ENCODE measurements around the gene CBLN3. TPM values are rescaled to one million over a fixed set of nuclear protein-coding genes. Genes with fewer than 3 reads are reported as not detected.

Gene CBLN3
- total and polyA plus RNA-seq, 9 of the 15 experiments (the other 6 are each of a cell fraction or from before 2014, with no cell fraction given): 0.05 to 0.59 (median 0.26) TPM; not detected in 1

GRCh38 chr14:24398653-24399446 is 30.6 kb downstream of the CBLN3 start, which contains the start of gene NYNRIN (continued):
- TF ChIP-seq ARID3A (IDR thresholded peaks at IDR 0.05; ENCODE audit: borderline replicate concordance, low read depth, low read length): no peak
- TF ChIP-seq ELK3 (CRISPR knock-in tag; IDR thresholded peaks at IDR 0.05): no peak
- peak; percentile 50; the same call in 1 of the 2 replicates for TF ChIP-seq MAX (CRISPR knock-in tag; IDR thresholded peaks at IDR 0.05)
- no peak; the same call in 1 of the 2 replicates for TF ChIP-seq PHF8 (IDR thresholded peaks at IDR 0.05; ENCODE audit: borderline replicate concordance, low read length)
- no peak for TF ChIP-seq CEBPG (CRISPR knock-in tag; IDR thresholded peaks at IDR 0.05)
- TF ChIP-seq CEBPG (tag; conservative IDR thresholded peaks at IDR 0.05 in 1 of 2, IDR thresholded peaks at IDR 0.05 in 1 of 2): no peak
- TF ChIP-seq PKNOX1 (IDR thresholded peaks at IDR 0.05): no peak
- TF ChIP-seq ZNF561 (CRISPR knock-in tag; conservative IDR thresholded peaks at IDR 0.05): no peak
- TF ChIP-seq ETS2 (tag; IDR thresholded peaks at IDR 0.05; ENCODE audit: borderline replicate concordance, poor library complexity, severe bottlenecking): no peak
- 0 out of 2 replicates have a peak, but pooled peaks have one; percentile 28 for TF ChIP-seq RBFOX2 (IDR thresholded peaks at IDR 0.05; ENCODE audit: low read depth, low read length)
- TF ChIP-seq STAT5B (CRISPR knock-in tag; IDR thresholded peaks at IDR 0.05): no peak
- peak; percentile 47 for TF ChIP-seq VEZF1 (CRISPR knock-in tag; IDR thresholded peaks at IDR 0.05)
- no peak for TF ChIP-seq BCL6 (CRISPR knock-in tag; IDR thresholded peaks at IDR 0.05)
- no peak for TF ChIP-seq ELK1 (CRISPR knock-in tag; IDR thresholded peaks at IDR 0.05)
- TF ChIP-seq NONO (IDR thresholded peaks at IDR 0.05; ENCODE audit: low read depth in 2 of 2, low read length in 1 of 2): no peak
- TF ChIP-seq ZNF449 (CRISPR knock-in tag; IDR thresholded peaks at IDR 0.05): no peak
- TF ChIP-seq EHMT2 (IDR thresholded peaks at IDR 0.05): no peak
- no peak for TF ChIP-seq KAT8 (IDR thresholded peaks at IDR 0.05; ENCODE audit: low read depth)
- no peak for TF ChIP-seq ZNF316 (IDR thresholded peaks at IDR 0.05)
